Transverse colon (tissue), 4 donors: Measurements from ENCODE around the gene PPFIA4. TPM values are rescaled to one million over a fixed set of nuclear protein-coding genes. Genes with fewer than 3 reads are reported as not detected.
"Not testable (repeated sequence)": the region's sequence is repeated elsewhere in the genome, so short reads cannot be mapped to it uniquely, and the experiment has no call there.

Source experiments
- DNase-seq: peaks from one replicate; pipeline ENCODE4 v3.0.0-alpha.2; 2019
- H3K27ac ChIP-seq, 4 donors: fragments of 200-600 bp; sonication (generic); 2 replicates each; pipeline ENCODE4 v1.5.1; 2016 to 2018; ENCODE audit warnings: inconsistent platforms in 4 of 4
- H3K27me3 ChIP-seq: fragments of 200-600 bp; sonication (generic); 2 replicates; pipeline ENCODE4 v1.5.1; 2017; ENCODE audit warnings: inconsistent platforms
- H3K36me3 ChIP-seq, 4 donors: fragments of 200-600 bp; sonication (generic); 2 replicates each; pipeline ENCODE4 v1.5.1; 2017 to 2019; ENCODE audit warnings: inconsistent platforms in 4 of 4
- H3K4me1 ChIP-seq, 4 donors: fragments of 200-600 bp; sonication (generic); 2 replicates each; pipeline ENCODE4 v1.5.1; 2017 to 2020; ENCODE audit warnings: inconsistent platforms in 4 of 4
- H3K4me3 ChIP-seq, 4 donors: fragments of 200-600 bp; sonication (generic); 1 replicate in 1 of 4; 2 replicates in 3 of 4; pipeline versions ENCODE4 v1.5.1 to v1.6.1; 2017 to 2019; ENCODE audit warnings: inconsistent platforms in 4 of 4
- H3K9me3 ChIP-seq, 2 donors: fragments of 200-600 bp; sonication (generic); 2 replicates each; pipeline ENCODE4 v1.5.1; 2017 to 2019; ENCODE audit warnings: inconsistent platforms in 2 of 2
- EP300 ChIP-seq: sonication (generic); formaldehyde crosslinking; IDR thresholded peaks from one replicate; pipeline ENCODE4 v1.6.1; 2017; ENCODE audit warnings: antibody characterized with exemption, low read depth
- POLR2A ChIP-seq: fragments of 450-650 bp; IDR thresholded peaks from one replicate; pipeline ENCODE4 v1.6.1; 2016; ENCODE audit warnings: antibody characterized with exemption, mild to moderate bottlenecking, moderate library complexity
- POLR2AphosphoS5 ChIP-seq, 3 donors: sonication (generic); formaldehyde crosslinking; IDR thresholded peaks; one replicate each; pipeline ENCODE4 v1.6.1; 2016; ENCODE audit warnings: antibody characterized with exemption in 3 of 3
- WGBS, 2 donors: methylation state at CpG; one replicate each; pipeline ENCODE4 v1.1.5; 2018; ENCODE audit warnings: low coverage in 1 of 2; 5-methylcytosine and 5-hydroxymethylcytosine counted together
- in situ Hi-C, 4 donors: fragments of 200-750 bp; cut with MboI; loops; one replicate each; pipeline versions ENCODE4 v1.15.0 to v1.15.1; 2017; ENCODE audit warnings: low sequenced_read_pairs in 3 of 4, low pct_ligation_motif_present in 1 of 4, low pct_unique_long_range_greater_than_20kb in 1 of 4
- intact Hi-C: fragments of 100-400 bp; cut with DNase I; formaldehyde crosslinking; loops from one replicate; pipeline ENCODE4 v1.15.1; 2023; ENCODE audit warnings: low total_unique reads
- total RNA-seq, 4 donors: library from RNA; depleted of rRNA; stranded (reverse); fragments of >200 nt; gene quantifications; one replicate each; pipeline ENCODE4 v1.1.0, GENCODE V29; 2016
- TF ChIP-seq, protein P1 (sequence below), 5 experiments: fragments of 200-600 bp in 3 of 5; fragments of 450-650 bp in 2 of 5; sonication (generic) in 3 of 5; IDR thresholded peaks; 1 replicate in 2 of 5; 2 replicates in 3 of 5; pipeline ENCODE4 v1.5.1; 2016 to 2017; ENCODE audit warnings: antibody characterized with exemption in 5 of 5, inconsistent platforms in 3 of 5, mild to moderate bottlenecking in 2 of 5, moderate library complexity in 1 of 5

Gene PPFIA4
- total RNA-seq, 4 donors from 2014 or later, result 0.41 to 1.1 (median 0.48) TPM; not detected in 1

DNA sequence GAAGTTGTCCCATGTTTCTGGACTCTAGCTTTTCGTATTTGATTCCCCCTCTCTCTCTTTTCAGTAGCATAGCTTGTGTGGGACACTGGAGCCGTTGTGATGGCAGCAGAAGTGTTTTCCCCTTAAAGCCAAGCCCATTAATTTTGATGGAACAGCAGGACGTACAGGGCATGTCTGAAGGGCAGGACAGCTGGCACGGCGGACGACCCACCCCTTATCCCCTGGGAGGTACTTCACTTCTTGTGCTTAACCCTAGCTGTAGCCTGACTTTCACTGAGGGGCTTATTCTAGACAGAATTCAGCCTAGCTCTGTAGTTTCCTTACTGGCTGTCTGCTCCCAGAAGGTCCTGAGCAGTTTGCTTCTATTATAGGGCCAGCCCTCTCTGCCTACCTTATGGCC lies 8.6 kb upstream of the PPFIA4 start:
- no peak for DNase-seq
- Histone ChIP-seq H3K9me3 (no peaks in the 10 kb centered on the region), H3K4me3 (no peak overlapping the region), H3K4me1 (no peaks in the 10 kb centered on the region), H3K27ac (no peak overlapping the region), H3K27me3 (no peaks in the 10 kb centered on the region), H3K36me3 (peaks cover 0 to 93% (median 45%) of the 10 kb centered on the region in 4 donors)
- TF ChIP-seq, protein P1, sequence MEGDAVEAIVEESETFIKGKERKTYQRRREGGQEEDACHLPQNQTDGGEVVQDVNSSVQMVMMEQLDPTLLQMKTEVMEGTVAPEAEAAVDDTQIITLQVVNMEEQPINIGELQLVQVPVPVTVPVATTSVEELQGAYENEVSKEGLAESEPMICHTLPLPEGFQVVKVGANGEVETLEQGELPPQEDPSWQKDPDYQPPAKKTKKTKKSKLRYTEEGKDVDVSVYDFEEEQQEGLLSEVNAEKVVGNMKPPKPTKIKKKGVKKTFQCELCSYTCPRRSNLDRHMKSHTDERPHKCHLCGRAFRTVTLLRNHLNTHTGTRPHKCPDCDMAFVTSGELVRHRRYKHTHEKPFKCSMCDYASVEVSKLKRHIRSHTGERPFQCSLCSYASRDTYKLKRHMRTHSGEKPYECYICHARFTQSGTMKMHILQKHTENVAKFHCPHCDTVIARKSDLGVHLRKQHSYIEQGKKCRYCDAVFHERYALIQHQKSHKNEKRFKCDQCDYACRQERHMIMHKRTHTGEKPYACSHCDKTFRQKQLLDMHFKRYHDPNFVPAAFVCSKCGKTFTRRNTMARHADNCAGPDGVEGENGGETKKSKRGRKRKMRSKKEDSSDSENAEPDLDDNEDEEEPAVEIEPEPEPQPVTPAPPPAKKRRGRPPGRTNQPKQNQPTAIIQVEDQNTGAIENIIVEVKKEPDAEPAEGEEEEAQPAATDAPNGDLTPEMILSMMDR (IDR thresholded peaks at IDR 0.05), result no peak
- TF ChIP-seq EP300 (no peak), POLR2AphosphoS5 (IDR thresholded peaks at IDR 0.05) (no peak), POLR2A (no peak)
- in situ Hi-C loops, result no loop called here
- WGBS, 2 donors, result 88 to 93% methylated on average over 5 to 6 of the region's 6 CpGs
- intact Hi-C loops, result no loop called here

DNA sequence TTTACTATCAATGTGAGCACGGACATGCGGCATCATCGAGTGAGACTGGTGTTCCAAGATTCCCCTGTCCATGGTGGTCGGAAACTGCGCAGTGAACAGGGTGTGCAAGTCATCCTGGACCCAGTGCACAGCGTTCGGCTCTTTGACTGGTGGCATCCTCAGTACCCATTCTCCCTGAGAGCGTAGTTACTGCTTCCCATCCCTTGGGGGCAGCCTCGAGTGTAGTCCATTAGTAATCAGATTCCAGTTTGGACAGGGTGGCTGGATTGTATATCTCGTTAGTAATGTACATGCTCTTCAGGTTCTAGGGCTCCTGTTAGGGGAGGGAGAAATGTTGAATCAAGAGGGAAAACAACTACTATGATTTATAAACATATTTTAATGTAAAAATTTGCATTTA lies 3.4 kb upstream of the PPFIA4 start:
- WGBS, 2 donors, result 93% methylated on average over 5 of the region's 10 CpGs; no CpG with 5 or more reads in 1 of the 2 donors
- H3K4me3 ChIP-seq, H3K9me3 ChIP-seq, H3K27ac ChIP-seq, in situ Hi-C loops, intact Hi-C loops, DNase-seq: not testable (repeated sequence)
- H3K27me3 ChIP-seq, result peaks cover 10% of the 10 kb centered on the region
- peaks cover 0 to 58% (median 25%) of the 10 kb centered on the region in 4 donors for H3K36me3 ChIP-seq
- H3K4me1 ChIP-seq, result peaks cover 7 to 18% (median 9%) of the 10 kb centered on the region in 4 donors

DNA sequence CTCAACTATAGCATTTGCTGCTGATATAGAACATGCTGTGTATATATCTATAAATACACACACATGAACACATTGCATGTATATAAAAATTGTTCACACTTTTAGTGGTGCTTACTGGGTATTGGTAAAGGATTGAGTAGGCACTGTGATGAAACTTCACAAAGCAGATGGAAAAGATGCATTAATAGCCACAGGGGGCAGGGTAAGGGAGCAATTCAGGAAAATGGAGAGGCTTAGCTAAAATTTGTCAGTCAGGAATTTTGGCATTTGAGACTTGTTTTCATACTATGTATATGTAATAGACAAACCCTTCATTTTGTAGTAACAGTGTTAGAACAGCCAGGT lies 633 bp upstream of the PPFIA4 start:
- H3K36me3 ChIP-seq, result peaks cover 0 to 32% (median 13%) of the 10 kb centered on the region in 4 donors
- peak overlapping the region in 2 of 4 donors; percentile 53 to 58 for H3K4me3 ChIP-seq
- intact Hi-C loops, result no loop called here
- in situ Hi-C loops, result no loop called here
- peak overlapping the region; percentile 23 to 56 (median 36) for H3K27ac ChIP-seq
- DNase-seq, result no peak
- TF ChIP-seq POLR2AphosphoS5 (IDR thresholded peaks at IDR 0.05) (no peak), EP300 (no peak), POLR2A (no peak)
- TF ChIP-seq, protein P1 (IDR thresholded peaks at IDR 0.05), result no peak
- no peaks in the 10 kb centered on the region for H3K9me3 ChIP-seq
- H3K4me1 ChIP-seq, result peaks cover 7 to 22% (median 9%) of the 10 kb centered on the region in 4 donors
- peaks cover 13% of the 10 kb centered on the region for H3K27me3 ChIP-seq

DNA sequence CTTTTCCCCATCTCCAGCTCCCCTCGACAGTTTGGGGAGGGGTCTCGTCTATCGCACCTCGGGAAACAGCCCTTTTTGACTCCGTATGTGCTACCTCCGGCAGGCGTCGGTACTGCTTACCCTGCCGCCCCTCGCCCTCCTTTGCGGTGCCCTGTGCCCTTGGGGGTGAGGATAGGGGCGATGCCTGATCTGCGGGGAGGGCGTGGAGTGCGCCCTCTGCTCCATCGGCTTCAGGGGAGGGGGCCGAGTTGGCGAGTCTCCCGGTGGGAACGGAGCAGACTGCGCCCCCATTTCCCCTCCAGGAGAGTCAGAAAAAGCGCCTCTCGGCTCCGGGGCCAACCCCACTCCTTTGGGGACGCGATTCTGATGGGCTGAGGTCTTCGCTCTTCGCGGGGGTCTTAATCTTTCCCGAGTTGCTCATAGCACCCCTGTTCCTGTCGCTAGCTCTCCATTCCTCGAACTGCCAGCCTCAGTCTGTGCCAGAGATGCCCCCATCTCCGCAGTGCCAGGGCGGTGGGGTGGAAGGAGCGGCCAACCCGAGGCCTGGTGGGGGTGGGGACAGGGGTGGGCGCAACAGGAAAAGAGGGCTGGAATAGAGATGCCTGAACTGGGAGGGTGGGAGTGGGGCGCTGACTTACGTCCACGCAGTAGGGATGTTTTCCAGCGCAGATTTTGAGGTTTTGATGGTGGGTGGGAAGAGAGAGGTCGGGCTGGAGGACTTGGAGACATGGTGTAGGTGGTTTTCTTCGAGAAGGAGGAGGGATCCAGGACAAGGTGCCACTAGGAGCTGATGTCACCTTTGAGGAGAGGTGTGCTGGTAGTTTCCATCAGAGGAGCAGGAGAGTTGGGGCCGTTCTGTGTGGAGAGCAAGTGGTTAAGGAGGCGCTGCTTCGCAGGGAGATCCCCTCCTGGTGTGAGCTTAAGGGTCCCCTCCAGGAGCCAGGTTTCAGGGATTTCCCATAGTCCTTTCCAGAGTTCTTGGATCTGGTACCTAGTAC lies 674 bp downstream of the PPFIA4 start:
- in situ Hi-C loops, result no loop called here
- 0 to 19% methylated on average over 1 to 46 of the region's 46 CpGs for WGBS, 2 donors

More for the DNA sequence above, 674 bp downstream of the PPFIA4 start:
- peak overlapping the region in 1 of 4 donors; percentile 36 for H3K27ac ChIP-seq
- intact Hi-C loops, result no loop called here
- peaks cover 0 to 21% (median 7%) of the 10 kb centered on the region in 4 donors for H3K36me3 ChIP-seq
- no peaks in the 10 kb centered on the region for H3K9me3 ChIP-seq
- peak overlapping the region; percentile 19 to 70 (median 56) for H3K4me3 ChIP-seq
- peaks cover 7 to 22% (median 9%) of the 10 kb centered on the region in 4 donors for H3K4me1 ChIP-seq
- no peak for TF ChIP-seq POLR2A
- TF ChIP-seq, protein P1 (IDR thresholded peaks at IDR 0.05), result no peak
- no peak for TF ChIP-seq EP300
- TF ChIP-seq POLR2AphosphoS5 (IDR thresholded peaks at IDR 0.05), result no peak
- no peak for DNase-seq
- H3K27me3 ChIP-seq, result peaks cover 13% of the 10 kb centered on the region
